OCI-LY1 (cell line): ENCODE data around the gene ZDHHC14.

Experiments
- H2AFZ ChIP-seq: fragments of 200-600 bp; sonication (generic), shearing (Covaris generic); 2 replicates; pipeline ENCODE4 v1.6.0; 2014; ENCODE audit warnings: antibody characterized with exemption, mild to moderate bottlenecking, low read length
- H3F3A ChIP-seq: fragments of 200-600 bp; sonication (generic), shearing (Covaris generic); 2 replicates; pipeline ENCODE4 v1.6.0; 2014; ENCODE audit warnings: mild to moderate bottlenecking, antibody characterized with exemption, low read length, moderate library complexity; ENCODE audit not compliant: insufficient read depth
- H3K27ac ChIP-seq: fragments of 200-600 bp; sonication (generic); 2 replicates; pipeline ENCODE4 v1.5.1; 2014; ENCODE audit warnings: low read length, mixed run types, mild to moderate bottlenecking, low read depth; ENCODE audit not compliant: poor library complexity, severe bottlenecking
- H3K27me3 ChIP-seq: fragments of 200-600 bp; sonication (generic); 2 replicates; pipeline ENCODE4 v1.6.0; 2014; ENCODE audit warnings: antibody characterized with exemption, mild to moderate bottlenecking, low read length, moderate library complexity; ENCODE audit not compliant: insufficient read depth
- H3K36me3 ChIP-seq: fragments of 200-600 bp; sonication (generic); 2 replicates; pipeline ENCODE4 v1.6.1; 2014; ENCODE audit warnings: mild to moderate bottlenecking, antibody characterized with exemption, low read length, moderate library complexity, mixed read lengths; ENCODE audit not compliant: insufficient read depth
- H3K4me1 ChIP-seq: fragments of 200-600 bp; sonication (generic); 2 replicates; pipeline ENCODE4 v1.5.1; 2014; ENCODE audit warnings: mild to moderate bottlenecking, low read length, moderate library complexity; ENCODE audit not compliant: insufficient read depth, severe bottlenecking
- H3K4me2 ChIP-seq: fragments of 200-600 bp; sonication (generic), shearing (Covaris generic); 2 replicates; pipeline ENCODE4 v1.6.1; 2014; ENCODE audit warnings: low read length
- H3K4me3 ChIP-seq: fragments of 200-600 bp; sonication (generic); 2 replicates; pipeline ENCODE4 v1.5.1; 2014; ENCODE audit warnings: low read length, low read depth, mild to moderate bottlenecking, mixed read lengths; ENCODE audit not compliant: poor library complexity, severe bottlenecking
- H3K79me2 ChIP-seq: fragments of 200-600 bp; shearing (Covaris generic); 2 replicates; pipeline ENCODE4 v1.6.1; 2016; ENCODE audit warnings: mixed run types, low read length, mixed read lengths; ENCODE audit not compliant: insufficient read depth
- H3K9ac ChIP-seq: fragments of 200-600 bp; sonication (generic), shearing (Covaris generic); 2 replicates; pipeline ENCODE4 v1.6.1; 2014; ENCODE audit warnings: mild to moderate bottlenecking, low read length, mixed read lengths
- H3K9me2 ChIP-seq: fragments of 200-600 bp; sonication (generic), shearing (Covaris generic); 2 replicates; pipeline ENCODE4 v1.6.1; 2014; ENCODE audit warnings: low read depth, mild to moderate bottlenecking, low read length, mixed read lengths
- H3K9me3 ChIP-seq: fragments of 200-600 bp; shearing (Covaris generic); 2 replicates; pipeline ENCODE4 v1.6.1; 2014; ENCODE audit warnings: low read length, mixed read lengths
- H4K20me1 ChIP-seq: fragments of 200-600 bp; sonication (generic), shearing (Covaris generic); 2 replicates; pipeline ENCODE4 v1.6.0; 2016; ENCODE audit warnings: mild to moderate bottlenecking, low read length; ENCODE audit not compliant: insufficient read depth
- CTCF ChIP-seq: fragments of 200-600 bp; sonication (generic), shearing (Covaris generic); IDR thresholded peaks from 2 replicates; pipeline ENCODE4 v1.5.1; 2017; ENCODE audit warnings: mild to moderate bottlenecking, antibody characterized with exemption, low read length, moderate library complexity, mixed read lengths
- EZH2 ChIP-seq: fragments of 200-600 bp; sonication (generic), shearing (Covaris generic); IDR thresholded peaks from 2 replicates; pipeline ENCODE4 v1.8.0; 2017; ENCODE audit warnings: borderline replicate concordance, mixed run types, mild to moderate bottlenecking, antibody characterized with exemption, low read length, moderate library complexity, mixed read lengths

ZDHHC14 gene

DNA sequence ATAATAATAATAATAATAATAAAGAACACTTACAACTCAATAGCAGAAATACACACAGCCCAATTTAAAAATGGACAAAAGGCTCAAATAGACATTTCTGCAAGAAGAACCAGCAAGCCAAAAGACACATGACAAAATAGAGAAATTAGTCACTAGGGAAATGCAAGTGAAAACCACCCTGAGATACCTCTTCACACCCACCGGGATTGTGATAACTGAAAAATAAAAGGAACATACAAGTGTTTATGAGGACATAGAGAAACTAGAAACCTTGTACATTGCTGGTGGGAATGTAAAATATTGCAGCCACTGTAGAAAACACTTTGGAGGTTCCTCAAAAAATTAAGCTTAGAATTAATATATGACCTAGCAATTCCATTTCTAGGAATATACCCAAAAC lies 59.2 kb downstream of the ZDHHC14 start:
- Histone ChIP-seq H3K9me2 (no peaks in the 10 kb centered on the region), H3K27ac (no peak overlapping the region), H3K36me3 (no peaks in the 10 kb centered on the region), H3K27me3 (no peaks in the 10 kb centered on the region), H3K9me3 (no peaks in the 10 kb centered on the region), H3K4me2 (no peak overlapping the region), H3K79me2 (no peaks in the 10 kb centered on the region), H4K20me1 (no peaks in the 10 kb centered on the region), H3K4me3 (no peak overlapping the region), H2AFZ (no peak overlapping the region), H3F3A (no peaks in the 10 kb centered on the region), H3K9ac (no peak overlapping the region), H3K4me1 (no peaks in the 10 kb centered on the region)
- TF ChIP-seq CTCF: no peak
- no peak for TF ChIP-seq EZH2

GRCh38 chr6:157442291-157442690 lies 61.3 kb downstream of the ZDHHC14 start:
- H4K20me1 ChIP-seq: no peaks in the 10 kb centered on the region
- no peaks in the 10 kb centered on the region for H3K4me1 ChIP-seq
- no peak overlapping the region for H3K9ac ChIP-seq
- H3K27me3 ChIP-seq: no peaks in the 10 kb centered on the region
- no peak overlapping the region for H3K4me2 ChIP-seq
- no peaks in the 10 kb centered on the region for H3F3A ChIP-seq
- H3K9me2 ChIP-seq: no peaks in the 10 kb centered on the region
- H3K4me3 ChIP-seq: no peak overlapping the region
- H3K79me2 ChIP-seq: no peaks in the 10 kb centered on the region
- H3K27ac ChIP-seq: no peak overlapping the region
- no peak for TF ChIP-seq CTCF
- TF ChIP-seq EZH2: no peak
- H3K9me3 ChIP-seq: no peaks in the 10 kb centered on the region
- no peak overlapping the region for H2AFZ ChIP-seq
- H3K36me3 ChIP-seq: no peaks in the 10 kb centered on the region

DNA sequence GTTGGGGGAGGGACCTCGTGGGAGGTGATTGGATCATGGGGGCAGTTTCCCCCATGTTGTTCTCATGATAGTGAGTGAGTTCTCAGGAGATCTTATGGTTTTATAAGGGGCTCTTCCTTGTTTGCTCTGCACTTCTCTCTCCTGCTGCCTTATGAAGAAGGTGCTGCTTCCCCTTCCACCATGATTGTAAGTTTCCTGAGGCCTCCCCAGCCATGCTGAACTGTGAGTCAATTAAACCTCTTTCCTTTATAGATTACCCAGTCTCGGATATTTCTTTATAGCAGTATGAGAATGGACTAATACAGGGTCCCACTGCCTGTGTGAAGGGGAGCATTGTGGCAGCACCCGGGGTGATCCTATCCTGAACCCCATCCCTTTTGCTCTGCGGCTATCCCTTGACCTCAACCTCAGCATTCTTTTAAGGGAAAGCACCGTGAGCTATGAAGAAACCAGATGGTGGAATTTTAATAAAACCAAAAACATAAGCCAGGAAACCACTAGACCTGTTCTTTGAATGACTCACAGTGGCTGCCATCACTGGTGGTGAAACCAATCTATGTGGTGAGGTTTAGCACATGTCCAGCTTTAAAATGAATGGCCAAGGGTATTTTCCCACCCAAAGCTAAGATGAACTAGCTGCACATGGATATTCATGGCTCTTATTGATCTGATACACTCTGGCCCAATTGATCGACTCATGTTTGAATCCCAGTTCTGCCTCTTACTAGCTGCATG lies 62.2 kb downstream of the ZDHHC14 start:
- H3K36me3 ChIP-seq: no peaks in the 10 kb centered on the region
- H3K27me3 ChIP-seq: no peaks in the 10 kb centered on the region
- H3K79me2 ChIP-seq: no peaks in the 10 kb centered on the region
- TF ChIP-seq CTCF (no peak), EZH2 (no peak)
- H3K4me2 ChIP-seq: no peak overlapping the region
- H3F3A ChIP-seq: no peaks in the 10 kb centered on the region
- no peaks in the 10 kb centered on the region for H3K9me2 ChIP-seq
- no peak overlapping the region for H3K4me3 ChIP-seq
- no peak overlapping the region for H2AFZ ChIP-seq
- no peaks in the 10 kb centered on the region for H3K4me1 ChIP-seq
- no peaks in the 10 kb centered on the region for H4K20me1 ChIP-seq
- no peak overlapping the region for H3K9ac ChIP-seq
- H3K9me3 ChIP-seq: no peaks in the 10 kb centered on the region
- no peak overlapping the region for H3K27ac ChIP-seq
